IMR-90 (cell line): ENCODE results near the gene RPTOR. TPM values are rescaled to one million over a fixed set of nuclear protein-coding genes. Genes with fewer than 3 reads are reported as not detected.
A peak's percentile ranks its signal among the peaks of the same experiment; 100 is the strongest.

ENCODE experiments used
- ATAC-seq: fragments of 200-7000 bp; cut with Tn5 transposase; 2 replicates; pipeline ENCODE4 v1.9.1; 2020; ENCODE audit warnings: low read depth, mild to moderate bottlenecking, moderate library complexity
- BruUV-seq: library from RNA; stranded (reverse); fragments of 400-500 nt; replicated peaks from 2 replicates; lab custom pipeline; 2021; lab: Mats Ljungman, UMichigan
- CTCF ChIA-PET: fragments of 300-600 bp; formaldehyde crosslinking; extraction: SDS; loops from one replicate; lab custom pipeline; 2021; ENCODE audit warnings: antibody characterized with exemption; lab: Yijun Ruan, JAX
- POLR2A ChIA-PET: fragments of 300-600 bp; sonication (Branson Sonifier 250); formaldehyde crosslinking; loops from one replicate; lab custom pipeline; 2022; ENCODE audit warnings: antibody characterized with exemption; ENCODE audit not compliant: unreplicated experiment; lab: Charles Lee
- DNase-seq: peaks from one replicate; pipeline ENCODE4 v3.0.0; 2013
- H2AFZ ChIP-seq: replicated peaks from 2 replicates; pipeline ENCODE3; 2013; ENCODE audit warnings: low read length, mild to moderate bottlenecking; ENCODE audit not compliant: poor library complexity
- H2AK5ac ChIP-seq: 2 replicates; pipeline ENCODE4 v1.6.1; 2013; ENCODE audit warnings: low read depth, low read length, inconsistent platforms
- H2AK9ac ChIP-seq: replicated peaks from 2 replicates; pipeline ENCODE3; 2013; ENCODE audit warnings: mild to moderate bottlenecking, low read depth, low read length, moderate library complexity; ENCODE audit not compliant: poor library complexity
- H2BK120ac ChIP-seq: 2 replicates; pipeline ENCODE4 v1.6.1; 2013; ENCODE audit warnings: low read depth, low read length, inconsistent platforms
- H2BK15ac ChIP-seq: 3 replicates; pipeline ENCODE4 v1.6.1; 2013; ENCODE audit warnings: low read depth, low read length, inconsistent platforms
- H2BK20ac ChIP-seq: 2 replicates; pipeline ENCODE4 v1.6.1; 2013; ENCODE audit warnings: low read depth, mild to moderate bottlenecking, inconsistent platforms, low read length, moderate library complexity
- H2BK5ac ChIP-seq: 2 replicates; pipeline ENCODE4 v1.6.1; 2013; ENCODE audit warnings: mild to moderate bottlenecking, low read depth, low read length, inconsistent platforms; ENCODE audit not compliant: poor library complexity, severe bottlenecking
- H3K14ac ChIP-seq: replicated peaks from 2 replicates; pipeline ENCODE4 v1.6.1; 2013; ENCODE audit warnings: low read depth, low read length, inconsistent platforms
- H3K18ac ChIP-seq: 2 replicates; pipeline ENCODE4 v1.6.1; 2013; ENCODE audit warnings: low read depth, low read length, control low read depth
- H3K23ac ChIP-seq: 2 replicates; pipeline ENCODE4 v1.6.1; 2013; ENCODE audit warnings: low read depth, low read length, inconsistent platforms
- H3K27ac ChIP-seq: 2 replicates; pipeline ENCODE4 v1.5.1; 2013; ENCODE audit warnings: mild to moderate bottlenecking, control low read depth, low read length; ENCODE audit not compliant: insufficient read depth
- H3K27me3 ChIP-seq: 2 replicates; pipeline ENCODE4 v1.6.1; 2013; ENCODE audit warnings: low read length; ENCODE audit not compliant: control insufficient read depth, insufficient read depth
- H3K36me3 ChIP-seq: 2 replicates; pipeline ENCODE4 v1.6.1; 2013; ENCODE audit warnings: low read length, mixed read lengths; ENCODE audit not compliant: control insufficient read depth, insufficient read depth
- H3K4ac ChIP-seq: 2 replicates; pipeline ENCODE4 v1.6.1; 2013; ENCODE audit warnings: low read depth, low read length, inconsistent platforms
- H3K4me1 ChIP-seq: 2 replicates; pipeline ENCODE4 v1.6.1; 2013; ENCODE audit warnings: low read length, mixed read lengths; ENCODE audit not compliant: control insufficient read depth, insufficient read depth
- H3K4me2 ChIP-seq: 2 replicates; pipeline ENCODE4 v1.6.1; 2013; ENCODE audit warnings: low read depth, mild to moderate bottlenecking, control low read depth, low read length, moderate library complexity
- H3K4me3 ChIP-seq: 2 replicates; pipeline ENCODE4 v1.5.1; 2013; ENCODE audit warnings: low read depth, mild to moderate bottlenecking, control low read depth, low read length, moderate library complexity; ENCODE audit not compliant: insufficient read depth
- H3K56ac ChIP-seq: 2 replicates; pipeline ENCODE4 v1.6.1; 2013; ENCODE audit warnings: low read length, inconsistent platforms; ENCODE audit not compliant: insufficient read depth; ENCODE audit errors: extremely low read depth
- H3K79me1 ChIP-seq, 2 experiments: 2 replicates each; pipeline ENCODE4 v1.6.1; 2013; ENCODE audit warnings: low read length in 2 of 2, inconsistent platforms in 1 of 2, low read depth in 1 of 2
- H3K9ac ChIP-seq: 2 replicates; pipeline ENCODE4 v1.6.1; 2013; ENCODE audit warnings: low read depth, low read length, control low read depth
- H3K9me1 ChIP-seq: 2 replicates; pipeline ENCODE4 v1.6.1; 2013; ENCODE audit warnings: low read length, inconsistent platforms; ENCODE audit not compliant: insufficient read depth
- H3K9me3 ChIP-seq: 2 replicates; pipeline ENCODE4 v1.6.1; 2013; ENCODE audit warnings: low read length; ENCODE audit not compliant: control insufficient read depth, insufficient read depth
- H4K20me1 ChIP-seq: 2 replicates; pipeline ENCODE4 v1.6.1; 2013; ENCODE audit warnings: low read length, inconsistent platforms; ENCODE audit not compliant: insufficient read depth
- H4K5ac ChIP-seq: 2 replicates; pipeline ENCODE4 v1.6.1; 2013; ENCODE audit warnings: mild to moderate bottlenecking, low read depth, low read length, control low read depth
- H4K8ac ChIP-seq, 2 experiments: 2 replicates each; pipeline ENCODE4 v1.6.1; 2013; ENCODE audit warnings: low read depth in 2 of 2, low read length in 2 of 2, control low read depth in 1 of 2, inconsistent platforms in 1 of 2
- H4K91ac ChIP-seq: 2 replicates; pipeline ENCODE4 v1.6.1; 2013; ENCODE audit warnings: low read depth, low read length, inconsistent platforms; ENCODE audit not compliant: insufficient read depth
- CEBPB ChIP-seq: IDR thresholded peaks from 2 replicates; pipeline ENCODE4 v1.6.1; 2012; ENCODE audit warnings: low read depth, low read length, improper control_type of control experiment
- FOS ChIP-seq: fragments of 150-350 bp; IDR thresholded peaks from 2 replicates; pipeline ENCODE4 v1.6.1; 2016; ENCODE audit warnings: low read depth, low read length
- MAZ ChIP-seq: IDR thresholded peaks from 2 replicates; pipeline ENCODE4 v1.6.1; 2012; ENCODE audit warnings: low read depth, mild to moderate bottlenecking, low read length, improper control_type of control experiment, moderate library complexity, borderline replicate concordance
- MXI1 ChIP-seq: IDR thresholded peaks from 2 replicates; pipeline ENCODE4 v1.6.1; 2012; ENCODE audit warnings: low read depth, mild to moderate bottlenecking, low read length, moderate library complexity, borderline replicate concordance
- NFE2L2 ChIP-seq: fragments of 150-350 bp; IDR thresholded peaks from 2 replicates; pipeline ENCODE4 v1.6.1; 2016; ENCODE audit warnings: low read depth, mild to moderate bottlenecking, low read length
- POLR2A ChIP-seq: IDR thresholded peaks from 2 replicates; pipeline ENCODE4 v1.6.1; 2012; ENCODE audit warnings: mild to moderate bottlenecking, low read depth, low read length
- RFX5 ChIP-seq: IDR thresholded peaks from 2 replicates; pipeline ENCODE4 v1.8.0; 2012; ENCODE audit warnings: low read depth, mild to moderate bottlenecking, low read length, moderate library complexity
- WGBS, 2 experiments: methylation state at CpG; one replicate each; pipeline versions ENCODE4 v1.1.5 to v1.1.7; 2013; ENCODE audit warnings: missing lambda C conversion rate in 2 of 2; ENCODE audit not compliant: insufficient read length in 1 of 2; ENCODE audit errors: extremely low coverage in 2 of 2; 5-methylcytosine and 5-hydroxymethylcytosine counted together
- dilution Hi-C: fragments of 300-500 bp; cut with HindIII; formaldehyde crosslinking; loops from one replicate; pipeline ENCODE4 v1.14.3; 2018; ENCODE audit warnings: low sequenced_read_pairs; ENCODE audit not compliant: unreplicated experiment
- in situ Hi-C: fragments of 300-500 bp; cut with MboI; formaldehyde crosslinking; loops from 3 replicates; pipeline ENCODE4 v1.14.3; 2019; ENCODE audit warnings: low sequenced_read_pairs, inconsistent platforms, mixed read lengths
- intact Hi-C: fragments of 100-400 bp; cut with micrococcal nuclease; formaldehyde crosslinking; loops from 2 replicates; pipeline ENCODE4 v1.10.0; 2022
- polyA plus RNA-seq, 3 experiments: library from polyadenylated mRNA; depleted of rRNA; stranded (reverse); fragments of >200 nt; gene quantifications; 2 replicates each; pipeline ENCODE4 v1.2.3, GENCODE V29; 2012; ENCODE audit warnings: low replicate concordance in 1 of 3
- total RNA-seq: library from RNA; depleted of rRNA; stranded (reverse); fragments of >200 nt; gene quantifications from 2 replicates; pipeline ENCODE4 v1.2.3, GENCODE V29; 2012

The RPTOR gene
- total and polyA plus RNA-seq, 2 of the 4 experiments (the other 2 are of a cell fraction), result 10.8 to 14.7 TPM

DNA sequence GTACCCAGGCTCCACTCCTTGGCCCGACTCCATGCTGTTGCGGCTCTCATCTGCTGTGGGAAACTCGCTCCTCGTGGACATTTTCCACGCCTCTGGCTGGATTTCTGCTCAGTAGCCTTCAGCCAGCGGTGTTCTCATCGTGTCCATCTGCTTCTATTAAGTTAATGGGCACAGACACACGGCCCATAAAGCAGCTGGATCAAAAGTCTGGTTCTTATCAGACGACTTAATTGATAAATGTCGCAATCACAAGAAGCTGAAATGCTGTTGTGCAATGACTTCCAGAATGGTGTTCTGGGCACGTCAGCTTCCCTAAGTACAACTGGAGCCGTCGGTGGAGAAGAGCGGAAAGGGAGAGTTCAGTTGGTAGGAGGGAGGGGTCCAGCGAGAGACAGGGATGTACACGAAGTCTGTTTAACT lies 235.3 kb downstream of the RPTOR start:
- Histone ChIP-seq H3K9me1 (peaks cover 30% of the 10 kb centered on the region), H4K8ac (peak overlapping the region; percentile 21 to 94; a peak in 3 of 4 replicates), H2AK5ac (peak overlapping the region; percentile 94), H2AK9ac (peak overlapping the region; percentile 93), H3K4ac (peak overlapping the region; percentile 71), H3K79me1 (peaks cover 15 to 77% of the 10 kb centered on the region in 2 experiments; a peak in 3 of 4 replicates), H2BK15ac (peak overlapping the region; percentile 69), H3K23ac (peak overlapping the region; percentile 57), H4K5ac (peak overlapping the region; percentile 85), H3K27me3 (no peaks in the 10 kb centered on the region), H3K4me2 (peak overlapping the region; percentile 11), H2BK5ac (peak overlapping the region; percentile 83), H3K4me3 (no peak overlapping the region), H4K91ac (peak overlapping the region; percentile 77), H3K4me1 (peaks cover 29% of the 10 kb centered on the region), H3K9me3 (no peaks in the 10 kb centered on the region), H2BK120ac (peak overlapping the region; percentile 87), H3K9ac (peak overlapping the region; percentile 7; the same call in 1 of the 2 replicates), H3K14ac (peak overlapping the region; percentile 68), H3K56ac (peak overlapping the region; percentile 40; the same call in 1 of the 2 replicates), H3K18ac (peak overlapping the region; percentile 64), H2BK20ac (peak overlapping the region; percentile 82), H3K36me3 (peaks cover 4% of the 10 kb centered on the region), H2AFZ (peak overlapping the region; percentile 74), H4K20me1 (no peaks in the 10 kb centered on the region), H3K27ac (peak overlapping the region; percentile 70)
- DNase-seq, result peak; percentile 82
- intact Hi-C loops (no loop called here), dilution Hi-C loops (no loop called here), in situ Hi-C loops (no loop called here)
- no TSS peak for BruUV-seq
- WGBS, 2 experiments, result 56% methylated on average over 10 of the region's 16 CpGs; no CpG with 5 or more reads in 1 of the 2 experiments
- POLR2A ChIA-PET, result no interaction called here
- TF ChIP-seq FOS (no peak), NFE2L2 (no peak), RFX5 (no peak), POLR2A (no peak), MAZ (0 out of 2 replicates have a peak, but pooled peaks have one; percentile 7), MXI1 (no peak), CEBPB (peak; percentile 100)
- peak; percentile 48 for ATAC-seq
- CTCF ChIA-PET, result no interaction called here
